Upper lobe of right lung (tissue), 1 donor: ENCODE results near the gene MLF2. TPM values are rescaled to one million over a fixed set of nuclear protein-coding genes. Genes with fewer than 3 reads are reported as not detected.
A peak's percentile ranks its signal among the peaks of the same experiment; 100 is the strongest.

ENCODE experiments used
- ATAC-seq: fragments of 200-7000 bp; cut with Tn5 transposase; one replicate; pipeline ENCODE4 v1.9.1; 2020; ENCODE audit warnings: mild to moderate bottlenecking, moderate library complexity
- DNase-seq: peaks from one replicate; pipeline ENCODE4 v3.0.0-alpha.2; 2020
- H3K27ac ChIP-seq: fragments of 200-600 bp; one replicate; pipeline ENCODE4 v1.8.0; 2022
- H3K27me3 ChIP-seq: fragments of 200-600 bp; one replicate; pipeline ENCODE4 v1.8.0; 2022; ENCODE audit warnings: mild to moderate bottlenecking
- H3K36me3 ChIP-seq: fragments of 200-600 bp; one replicate; pipeline ENCODE4 v1.8.0; 2022
- H3K4me1 ChIP-seq: fragments of 200-600 bp; one replicate; pipeline ENCODE4 v1.8.0; 2022
- H3K4me3 ChIP-seq: fragments of 200-600 bp; one replicate; pipeline ENCODE4 v1.8.0; 2022; ENCODE audit warnings: mild to moderate bottlenecking
- H3K9me3 ChIP-seq: fragments of 200-600 bp; one replicate; pipeline ENCODE4 v1.8.0; 2022
- CTCF ChIP-seq: fragments of 200-600 bp; IDR thresholded peaks from one replicate; pipeline ENCODE4 v1.8.0; 2022; ENCODE audit warnings: antibody characterized with exemption
- intact Hi-C: fragments of 100-400 bp; cut with DNase I; formaldehyde crosslinking; loops from one replicate; pipeline ENCODE4 v1.11.0; 2022
- total RNA-seq: library from RNA; stranded (reverse); fragmentation: NEBNext Ultra II Directional; extraction: Animal tissue kit (Norgen Biotek cat#: 25700); gene quantifications from one replicate; pipeline ENCODE4 v1.2.1, GENCODE V29; 2021
- donor health status: DM: no; HTN: yes; CAD: no; lungs with severe emphysema.

The MLF2 gene
- total RNA-seq, 1 donor from 2014 or later = 118 TPM

GRCh38 chr12:6767353-6768319 lies 14.7 kb upstream of the MLF2 start:
- ATAC-seq = no peak
- peaks cover 14% of the 10 kb centered on the region for H3K36me3 ChIP-seq
- H3K9me3 ChIP-seq = no peaks in the 10 kb centered on the region
- H3K4me1 ChIP-seq = peaks cover 50% of the 10 kb centered on the region
- H3K27me3 ChIP-seq = no peaks in the 10 kb centered on the region
- peak overlapping the region; percentile 75 for H3K4me3 ChIP-seq
- intact Hi-C loops = no loop called here
- H3K27ac ChIP-seq = peak overlapping the region; percentile 80
- no peak for TF ChIP-seq CTCF
- no peak for DNase-seq

GRCh38 chr12:6766651-6767349 lies 13.9 kb upstream of the MLF2 start:
- Histone ChIP-seq H3K4me1 (peaks cover 47% of the 10 kb centered on the region), H3K36me3 (peaks cover 14% of the 10 kb centered on the region), H3K4me3 (peak overlapping the region; percentile 75), H3K9me3 (no peaks in the 10 kb centered on the region), H3K27me3 (no peaks in the 10 kb centered on the region), H3K27ac (peak overlapping the region; percentile 80)
- ATAC-seq (peak; percentile 81), DNase-seq (peak; percentile 93)
- intact Hi-C loops = no loop called here
- peak; percentile 56 for TF ChIP-seq CTCF

- ATAC-seq = peak; percentile 54
- Histone ChIP-seq H3K4me1 (peaks cover 38% of the 10 kb centered on the region), H3K36me3 (peaks cover 6% of the 10 kb centered on the region), H3K4me3 (peak within 1 kb of the TSS; percentile 75), H3K27ac (peak within 1 kb of the TSS; percentile 80), H3K27me3 (no peaks in the 10 kb centered on the region), H3K9me3 (no peaks in the 10 kb centered on the region)
- intact Hi-C loops = no loop called here
- TF ChIP-seq CTCF = no peak
- DNase-seq = peak; percentile 90
Measured at GRCh38 chr12:6765634-6766581, 13.0 kb upstream of the MLF2 start, which contains the start of gene PTMS. Gene PTMS (plus strand): TSS chr12:6766363. CDS start chr12:6766706, 343 bp downstream.

GRCh38 chr12:6765048-6765633 lies 12.2 kb upstream of the MLF2 start:
- Histone ChIP-seq H3K36me3 (peaks cover 4% of the 10 kb centered on the region), H3K4me3 (peak overlapping the region; percentile 75), H3K27ac (peak overlapping the region; percentile 80), H3K9me3 (no peaks in the 10 kb centered on the region), H3K4me1 (peaks cover 33% of the 10 kb centered on the region), H3K27me3 (no peaks in the 10 kb centered on the region)
- TF ChIP-seq CTCF = no peak
- intact Hi-C loops = no loop called here
- no peak for ATAC-seq
- no peak for DNase-seq
